Activated CD4-positive, alpha-beta T cell treated with anti-CD3 and anti-CD28 coated beads, Interleukin-2, amount 10 ng/mL, durations not matched to agents 24 days and 14 days (primary cell): Measurements from ENCODE around the gene MEX3B. TPM values are rescaled to one million over a fixed set of nuclear protein-coding genes. Genes with fewer than 3 reads are reported as not detected.
"Not testable (repeated sequence)": the region's sequence is repeated elsewhere in the genome, so short reads cannot be mapped to it uniquely, and the experiment has no call there.

Source experiments
- DNase-seq: peaks from one replicate; pipeline ENCODE4 v3.0.0; 2022
- H3K27ac Mint-ChIP-seq: one replicate; pipeline ENCODE4 v1.8.0; 2022; ENCODE audit warnings: mild to moderate bottlenecking, mixed read lengths
- H3K27me3 Mint-ChIP-seq: one replicate; pipeline ENCODE4 v1.8.0; 2022; ENCODE audit warnings: mixed read lengths
- H3K36me3 Mint-ChIP-seq: one replicate; pipeline ENCODE4 v1.8.0; 2022; ENCODE audit warnings: low read depth, mild to moderate bottlenecking, mixed read lengths
- H3K4me1 Mint-ChIP-seq: one replicate; pipeline ENCODE4 v1.8.0; 2021; ENCODE audit warnings: mixed read lengths
- H3K4me3 Mint-ChIP-seq: one replicate; pipeline ENCODE4 v1.8.0; 2022; ENCODE audit warnings: mild to moderate bottlenecking, moderate library complexity, mixed read lengths
- H3K9me3 Mint-ChIP-seq: one replicate; pipeline ENCODE4 v1.8.0; 2021; ENCODE audit warnings: mixed read lengths
- intact Hi-C: fragments of 100-400 bp; cut with micrococcal nuclease; formaldehyde crosslinking; loops from one replicate; pipeline ENCODE4 v1.15.1; 2023
- total RNA-seq: library from RNA; stranded (reverse); gene quantifications from 2 replicates; pipeline ENCODE4 v1.2.3, GENCODE V29; 2022

MEX3B gene
- total RNA-seq, 1 donor from 2014 or later: 1.1 TPM

DNA sequence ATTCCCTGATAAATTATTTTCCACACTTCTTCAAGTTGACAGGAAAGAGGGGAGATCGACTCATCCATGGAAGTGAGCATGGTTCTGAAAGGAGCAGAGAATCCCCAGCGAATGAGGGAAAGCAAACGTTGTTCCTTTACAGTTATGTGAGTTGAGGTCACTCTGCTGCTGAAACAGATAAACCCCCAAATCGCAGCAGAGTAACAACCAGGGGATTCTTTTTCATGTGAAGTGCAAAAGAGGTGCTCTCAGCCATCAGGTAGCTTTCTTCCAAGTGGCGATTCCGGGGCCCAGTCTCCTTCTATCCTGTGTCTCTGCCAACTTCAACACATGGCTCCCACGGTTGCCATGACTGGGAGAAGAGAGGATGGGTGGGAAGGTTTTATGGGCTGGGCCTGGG, 28.2 kb downstream of the MEX3B start:
- Mint-ChIP-seq H3K4me1 (no peaks in the 10 kb centered on the region), H3K4me3 (no peak overlapping the region), H3K9me3 (no peaks in the 10 kb centered on the region), H3K27me3 (peaks cover 4% of the 10 kb centered on the region), H3K27ac (no peak overlapping the region), H3K36me3 (no peaks in the 10 kb centered on the region)
- no peak for DNase-seq
- intact Hi-C loops: no loop called here

DNA sequence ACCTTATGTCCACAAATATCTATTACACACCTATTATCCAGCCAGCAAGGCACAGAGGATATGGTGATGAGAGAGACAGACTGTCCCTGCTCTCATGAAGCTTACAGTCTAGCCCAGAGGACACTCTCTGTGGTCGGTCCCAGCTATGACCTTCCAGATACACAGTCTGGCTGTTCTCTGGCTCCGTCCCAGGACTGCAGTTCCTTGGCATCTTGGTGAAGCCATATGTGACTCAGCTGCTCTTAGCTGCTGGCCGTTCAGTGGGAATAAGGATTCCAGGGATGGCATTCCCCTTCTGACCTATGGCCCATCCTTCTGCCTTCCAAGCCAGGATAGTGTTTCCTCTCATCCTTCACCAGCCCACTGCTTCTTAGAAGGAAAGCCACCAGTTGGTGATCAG, 30.8 kb downstream of the MEX3B start:
- no peaks in the 10 kb centered on the region for H3K36me3 Mint-ChIP-seq
- H3K27me3 Mint-ChIP-seq: peaks cover 3% of the 10 kb centered on the region
- no peak overlapping the region for H3K27ac Mint-ChIP-seq
- intact Hi-C loops: no loop called here
- no peak for DNase-seq
- no peaks in the 10 kb centered on the region for H3K4me1 Mint-ChIP-seq
- H3K4me3 Mint-ChIP-seq: no peak overlapping the region
- no peaks in the 10 kb centered on the region for H3K9me3 Mint-ChIP-seq

DNA sequence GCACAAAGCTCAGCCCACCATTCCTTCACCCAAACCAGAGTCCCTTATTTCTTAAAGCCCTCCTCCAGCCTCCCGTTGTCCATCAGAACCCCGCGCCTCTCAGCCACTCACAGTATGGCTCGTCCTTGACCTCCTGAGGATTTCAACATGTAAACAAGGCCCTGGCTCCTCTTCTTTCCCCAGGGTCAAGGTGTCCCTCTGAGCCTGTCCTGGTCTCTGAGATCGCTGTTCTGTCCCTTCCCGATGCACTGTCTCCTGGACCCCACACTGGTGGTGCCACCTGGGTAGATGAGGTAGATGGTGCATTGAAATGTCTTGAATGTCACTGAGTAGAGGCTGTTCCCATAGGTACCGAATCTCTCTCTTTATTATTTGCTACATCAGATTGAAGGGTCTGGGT, 32.9 kb downstream of the MEX3B start:
- Mint-ChIP-seq H3K4me3 (no peak overlapping the region), H3K9me3 (no peaks in the 10 kb centered on the region)

DNA sequence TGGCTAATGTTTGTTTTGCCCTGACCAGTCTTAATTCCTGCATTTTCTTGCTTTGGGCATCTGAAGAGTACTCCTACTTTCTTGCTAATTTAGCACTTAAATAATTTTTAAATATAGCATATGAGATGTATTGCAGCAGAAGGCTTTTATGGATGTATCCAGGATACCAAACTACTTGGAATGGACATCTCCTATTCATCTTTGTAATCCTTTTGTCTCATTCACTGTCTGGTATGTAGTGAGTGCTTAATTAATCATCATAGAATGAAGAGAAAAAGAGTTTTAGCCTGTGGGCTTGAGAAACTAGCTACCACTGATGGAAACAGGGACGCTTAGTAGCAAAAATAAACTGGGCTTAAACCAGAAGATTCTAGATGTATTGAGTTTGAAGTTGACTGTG, 40.6 kb downstream of the MEX3B start:
- Mint-ChIP-seq H3K36me3 (no peaks in the 10 kb centered on the region), H3K4me1 (no peaks in the 10 kb centered on the region), H3K4me3 (no peak overlapping the region), H3K9me3 (no peaks in the 10 kb centered on the region), H3K27me3 (no peaks in the 10 kb centered on the region), H3K27ac (no peak overlapping the region)
- intact Hi-C loops: no loop called here
- DNase-seq: no peak

More for the DNA sequence above, 32.9 kb downstream of the MEX3B start:
- H3K36me3 Mint-ChIP-seq: no peaks in the 10 kb centered on the region
- DNase-seq: no peak
- intact Hi-C loops: no loop called here
- H3K27me3 Mint-ChIP-seq: no peaks in the 10 kb centered on the region
- H3K27ac Mint-ChIP-seq: no peak overlapping the region
- H3K4me1 Mint-ChIP-seq: no peaks in the 10 kb centered on the region

DNA sequence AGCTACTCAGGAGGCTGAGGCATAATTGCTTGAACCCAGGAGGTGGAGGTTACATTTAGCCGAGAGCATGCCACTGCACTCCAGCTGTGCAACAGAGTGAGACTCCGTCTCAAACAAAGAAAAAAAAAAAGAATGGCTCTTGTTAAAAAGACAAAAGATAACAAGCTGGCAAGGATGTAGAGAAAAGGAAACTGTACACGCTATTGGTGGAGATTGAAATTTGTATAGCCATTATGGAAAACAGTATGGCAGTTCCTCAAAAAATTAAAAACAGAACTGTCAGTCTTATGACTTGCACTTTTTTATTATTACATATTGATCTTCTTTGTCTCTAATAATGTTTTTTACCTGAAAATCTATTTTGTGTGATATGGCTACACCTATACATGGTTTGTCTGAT, 41.9 kb downstream of the MEX3B start:
- H3K9me3 Mint-ChIP-seq: no peaks in the 10 kb centered on the region
- intact Hi-C loops: no loop called here
- DNase-seq: no peak
- no peak overlapping the region for H3K27ac Mint-ChIP-seq
- no peak overlapping the region for H3K4me3 Mint-ChIP-seq
- no peaks in the 10 kb centered on the region for H3K4me1 Mint-ChIP-seq
- no peaks in the 10 kb centered on the region for H3K36me3 Mint-ChIP-seq
- H3K27me3 Mint-ChIP-seq: no peaks in the 10 kb centered on the region

DNA sequence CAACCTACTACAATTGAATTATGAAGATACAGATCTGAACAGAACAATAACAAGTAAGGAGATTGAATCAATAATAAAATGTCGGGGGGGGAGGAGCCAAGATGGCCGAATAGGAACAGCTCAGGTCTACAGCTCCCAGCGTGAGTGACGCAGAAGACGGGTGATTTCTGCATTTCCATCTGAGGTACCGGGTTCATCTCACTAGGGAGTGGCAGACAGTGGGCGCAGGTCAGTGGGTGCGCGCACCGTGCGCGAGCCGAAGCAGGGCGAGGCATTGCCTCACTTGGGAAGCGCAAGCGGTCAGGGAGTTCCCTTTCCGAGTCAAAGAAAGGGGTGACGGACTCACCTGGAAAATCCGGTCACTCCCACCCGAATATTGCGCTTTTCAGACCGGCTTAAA, 50.7 kb downstream of the MEX3B start:
- intact Hi-C loops, H3K27me3 Mint-ChIP-seq, DNase-seq, H3K36me3 Mint-ChIP-seq, H3K27ac Mint-ChIP-seq, H3K4me3 Mint-ChIP-seq, H3K4me1 Mint-ChIP-seq: not testable (repeated sequence)
- peaks cover 11% of the 10 kb centered on the region for H3K9me3 Mint-ChIP-seq

DNA sequence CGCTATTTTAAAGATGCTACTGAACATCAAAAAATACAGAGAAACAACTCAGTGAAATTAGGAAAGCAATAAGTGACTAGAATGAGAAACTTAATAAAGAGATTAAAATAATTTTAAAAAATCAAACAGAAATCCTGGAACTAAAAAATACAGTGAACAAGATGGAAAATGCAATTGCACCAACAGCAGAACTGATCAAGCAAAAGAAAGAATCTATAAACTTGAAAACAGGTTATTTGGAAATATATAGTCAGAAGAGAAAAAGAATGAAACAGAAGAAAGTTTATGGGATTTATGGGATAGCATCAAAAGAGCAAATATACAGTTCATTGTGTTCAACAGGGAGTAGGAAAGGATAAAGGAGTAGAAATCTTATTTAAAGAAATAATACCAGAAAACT, 53.3 kb downstream of the MEX3B start:
- Mint-ChIP-seq H3K27me3 (no peaks in the 10 kb centered on the region), H3K4me1 (no peaks in the 10 kb centered on the region), H3K9me3 (peaks cover 11% of the 10 kb centered on the region), H3K27ac (no peak overlapping the region), H3K36me3 (no peaks in the 10 kb centered on the region), H3K4me3 (no peak overlapping the region)
- DNase-seq: no peak
- intact Hi-C loops: no loop called here

Other genes with a start within 250 kb of the MEX3B start
- gene EFL1, start 216.7 kb upstream of the MEX3B start, total RNA-seq: 23.7 and 27.2 TPM in 2 replicates
- 1.1 and 1.8 TPM in 2 replicates for gene SAXO2, start 216.8 kb upstream of the MEX3B start, total RNA-seq